Activated CD4-positive, alpha-beta T cell treated with anti-CD3 and anti-CD28 coated beads, Interleukin-2, amount 50 U/mL, for 24 hours (primary cell): ENCODE data around the gene SUCLG2.

Experiments
- DNase-seq, 2 donors: peaks; one replicate each; pipeline ENCODE4 v3.0.0-alpha.2; 2020; ENCODE audit warnings: low read depth in 1 of 2, low spot score in 1 of 2

Gene SUCLG2

GRCh38 chr3:67401921-67402320, 252.5 kb downstream of the SUCLG2 start:
- DNase-seq = no peak

- DNase-seq = no peak
Measured at GRCh38 chr3:67400476-67400875, 253.9 kb downstream of the SUCLG2 start.

GRCh38 chr3:67389176-67389575, 265.2 kb downstream of the SUCLG2 start:
- no peak for DNase-seq

GRCh38 chr3:67388738-67389137, 265.7 kb downstream of the SUCLG2 start:
- no peak for DNase-seq

- peak in 1 of 2 donors; percentile 15 for DNase-seq
Measured at GRCh38 chr3:67386451-67386850, 268.0 kb downstream of the SUCLG2 start.

- peak in 1 of 2 donors; percentile 24 for DNase-seq
Measured at GRCh38 chr3:67384760-67385397, 269.5 kb downstream of the SUCLG2 start.

GRCh38 chr3:67384016-67384415, 270.4 kb downstream of the SUCLG2 start:
- DNase-seq = no peak

GRCh38 chr3:67383379-67383778, 271.0 kb downstream of the SUCLG2 start:
- DNase-seq = no peak

GRCh38 chr3:67382536-67382935, 271.9 kb downstream of the SUCLG2 start:
- no peak for DNase-seq

- DNase-seq = peak in 1 of 2 donors; percentile 11
Measured at GRCh38 chr3:67381667-67382272, 272.6 kb downstream of the SUCLG2 start.

- no peak for DNase-seq
Measured at GRCh38 chr3:67380118-67380517, 274.3 kb downstream of the SUCLG2 start.

- DNase-seq = no peak
Measured at GRCh38 chr3:67377299-67377698, 277.1 kb downstream of the SUCLG2 start.

GRCh38 chr3:67376416-67376815, 278.0 kb downstream of the SUCLG2 start:
- no peak for DNase-seq

GRCh38 chr3:67375976-67376375, 278.4 kb downstream of the SUCLG2 start:
- DNase-seq = no peak

- peak in 1 of 2 donors; percentile 12 for DNase-seq
Measured at GRCh38 chr3:67362686-67363085, 291.7 kb downstream of the SUCLG2 start.

GRCh38 chr3:67361770-67362169, 292.6 kb downstream of the SUCLG2 start:
- no peak for DNase-seq

- DNase-seq = no peak
Measured at GRCh38 chr3:67361323-67361722, 293.1 kb downstream of the SUCLG2 start.

GRCh38 chr3:67357610-67358458, 296.6 kb downstream of the SUCLG2 start:
- DNase-seq = no peak

- DNase-seq = peak in 1 of 2 donors; percentile 58
Measured at GRCh38 chr3:67349551-67350174, 304.7 kb downstream of the SUCLG2 start.

- no peak for DNase-seq
Measured at GRCh38 chr3:67346081-67346480, 308.3 kb downstream of the SUCLG2 start.

- no peak for DNase-seq
Measured at GRCh38 chr3:67335813-67336212, 318.6 kb downstream of the SUCLG2 start.

GRCh38 chr3:67334588-67334987, 319.8 kb downstream of the SUCLG2 start:
- no peak for DNase-seq
